GM23338 (cell line): ENCODE data around the gene RALGPS1. TPM values are rescaled to one million over a fixed set of nuclear protein-coding genes. Genes with fewer than 3 reads are reported as not detected.

ENCODE experiments used
- ATAC-seq: fragments of 200-7000 bp; cut with Tn5 transposase; 3 replicates; pipeline ENCODE4 v1.9.1; 2020
- DNase-seq: peaks from one replicate; pipeline ENCODE4 v3.0.0-alpha.2; 2015; ENCODE audit warnings: low spot score
- H2AFZ ChIP-seq: fragments of 200-600 bp; sonication (generic); 2 replicates; pipeline ENCODE4 v1.8.0; 2016; ENCODE audit warnings: antibody characterized with exemption, mild to moderate bottlenecking, moderate library complexity
- H3F3A ChIP-seq: fragments of 200-600 bp; sonication (generic); replicated peaks from 2 replicates; pipeline ENCODE4 v1.8.0; 2017; ENCODE audit warnings: antibody characterized with exemption, mixed run types, low read depth
- H3K27ac ChIP-seq: fragments of 200-600 bp; sonication (generic); 2 replicates; pipeline ENCODE4 v1.6.1; 2016; ENCODE audit warnings: low read depth
- H3K27me3 ChIP-seq: fragments of 200-600 bp; sonication (generic); 2 replicates; pipeline ENCODE4 v1.8.0; 2016; ENCODE audit warnings: mild to moderate bottlenecking, mixed run types, moderate library complexity; ENCODE audit not compliant: insufficient read depth
- H3K36me3 ChIP-seq: fragments of 200-600 bp; sonication (generic); 2 replicates; pipeline ENCODE4 v1.8.0; 2016; ENCODE audit warnings: mild to moderate bottlenecking; ENCODE audit not compliant: insufficient read depth
- H3K4me1 ChIP-seq: fragments of 200-600 bp; sonication (generic); 2 replicates; pipeline ENCODE4 v1.8.0; 2016; ENCODE audit warnings: mild to moderate bottlenecking, moderate library complexity; ENCODE audit not compliant: insufficient read depth
- H3K4me2 ChIP-seq: fragments of 200-600 bp; sonication (generic); 2 replicates; pipeline ENCODE4 v1.7.1; 2017; ENCODE audit warnings: mixed run types
- H3K4me3 ChIP-seq: fragments of 200-600 bp; sonication (generic); 2 replicates; pipeline ENCODE4 v1.6.1; 2016; ENCODE audit warnings: mixed run types
- H3K79me2 ChIP-seq: fragments of 200-600 bp; sonication (generic); replicated peaks from 2 replicates; pipeline ENCODE4 v1.8.0; 2017; ENCODE audit warnings: mild to moderate bottlenecking; ENCODE audit not compliant: insufficient read depth
- H3K9me2 ChIP-seq: fragments of 200-600 bp; sonication (generic); 2 replicates; pipeline ENCODE4 v1.8.0; 2017; ENCODE audit not compliant: insufficient read depth
- H4K20me1 ChIP-seq: fragments of 200-600 bp; sonication (generic); replicated peaks from 2 replicates; pipeline ENCODE4 v1.8.0; 2017; ENCODE audit warnings: mild to moderate bottlenecking; ENCODE audit not compliant: insufficient read depth
- H3K27ac Mint-ChIP-seq: 2 replicates; pipeline ENCODE4 v1.8.0; 2020; ENCODE audit warnings: inconsistent platforms, mild to moderate bottlenecking, moderate library complexity, mixed read lengths
- H3K27me3 Mint-ChIP-seq: 3 replicates; pipeline ENCODE4 v1.8.0; 2022; ENCODE audit warnings: low read depth, mild to moderate bottlenecking, moderate library complexity, mixed read lengths, inconsistent platforms; ENCODE audit not compliant: insufficient read depth, poor library complexity
- H3K36me3 Mint-ChIP-seq: 3 replicates; pipeline ENCODE4 v1.8.0; 2021; ENCODE audit warnings: low read depth, mild to moderate bottlenecking, inconsistent platforms, moderate library complexity, mixed read lengths
- H3K4me1 Mint-ChIP-seq: 3 replicates; pipeline ENCODE4 v1.8.0; 2020; ENCODE audit warnings: mild to moderate bottlenecking, inconsistent platforms, mixed read lengths
- H3K4me3 Mint-ChIP-seq: 3 replicates; pipeline ENCODE4 v1.8.0; 2021; ENCODE audit warnings: moderate library complexity, mild to moderate bottlenecking, inconsistent platforms, mixed read lengths
- H3K9me3 Mint-ChIP-seq: 3 replicates; pipeline ENCODE4 v1.8.0; 2020; ENCODE audit warnings: moderate library complexity, mild to moderate bottlenecking, inconsistent platforms, mixed read lengths
- CREB1 ChIP-seq: fragments of 250-450 bp; sonication (Bioruptor Pico); IDR thresholded peaks from 2 replicates; pipeline ENCODE4 v1.5.0; 2020; ENCODE audit warnings: low read depth, mild to moderate bottlenecking, moderate library complexity
- EZH2 ChIP-seq: fragments of 200-600 bp; sonication (generic); IDR thresholded peaks from one replicate; pipeline ENCODE4 v1.8.0; 2017; ENCODE audit warnings: antibody characterized with exemption, mild to moderate bottlenecking, low read depth; ENCODE audit not compliant: unreplicated experiment
- EZH2phosphoT487 ChIP-seq: fragments of 200-600 bp; sonication (generic); IDR thresholded peaks from one replicate; pipeline ENCODE4 v1.8.1; 2018; ENCODE audit warnings: antibody characterized with exemption; ENCODE audit not compliant: unreplicated experiment
- JUNB ChIP-seq: IDR thresholded peaks from one replicate; pipeline ENCODE4 v1.6.1; 2016; ENCODE audit warnings: antibody characterized with exemption; ENCODE audit not compliant: unreplicated experiment
- NANOG ChIP-seq: IDR thresholded peaks from 2 replicates; pipeline ENCODE4 v1.6.1; 2016; ENCODE audit warnings: antibody characterized with exemption, borderline replicate concordance
- POLR2AphosphoS5 ChIP-seq: IDR thresholded peaks from 2 replicates; pipeline ENCODE4 v1.6.1; 2016; ENCODE audit warnings: antibody characterized with exemption, low read depth
- STAT1 ChIP-seq: IDR thresholded peaks from one replicate; pipeline ENCODE4 v1.6.1; 2016; ENCODE audit warnings: antibody characterized with exemption; ENCODE audit not compliant: unreplicated experiment
- ZNF114 ChIP-seq: fragments of 250-450 bp; sonication (Bioruptor Pico); IDR thresholded peaks from 2 replicates; pipeline ENCODE4 v1.5.0; 2020; ENCODE audit warnings: mild to moderate bottlenecking, moderate library complexity
- ZNF331 ChIP-seq: fragments of 250-450 bp; sonication (Bioruptor Pico); IDR thresholded peaks from 2 replicates; pipeline ENCODE4 v1.5.0; 2020; ENCODE audit warnings: low read depth, mild to moderate bottlenecking, moderate library complexity
- polyA plus RNA-seq: library from polyadenylated mRNA; unstranded; fragments of >200 nt; fragmentation: Nextera tagmentation; extraction: Ambion mirVana; gene quantifications from 2 replicates; pipeline ENCODE4 v1.2.1, GENCODE V29; 2016
- total RNA-seq: library from RNA; depleted of rRNA; stranded (reverse); fragments of >200 nt; shearing (Covaris generic); gene quantifications from 2 replicates; pipeline ENCODE4 v1.2.3, GENCODE V29; 2014
- TF ChIP-seq, protein P1 (sequence below): IDR thresholded peaks from 2 replicates; pipeline ENCODE4 v1.6.1; 2016; ENCODE audit warnings: antibody characterized with exemption
- TF ChIP-seq, protein P2 (sequence below): IDR thresholded peaks from one replicate; pipeline ENCODE4 v1.6.1; 2018; ENCODE audit warnings: antibody characterized with exemption; ENCODE audit not compliant: unreplicated experiment
- TF ChIP-seq, protein P3 (sequence below): fragments of 250-450 bp; sonication (Bioruptor Pico); IDR thresholded peaks from 2 replicates; pipeline ENCODE4 v1.5.0; 2020; ENCODE audit warnings: mild to moderate bottlenecking, moderate library complexity
- TF ChIP-seq, protein P4 (sequence below), 2 experiments: fragments of 200-600 bp in 1 of 2; sonication (generic) in 1 of 2; conservative IDR thresholded peaks; 2 replicates each; pipeline versions ENCODE4 v1.5.1 to v1.6.1; 2016 to 2017; ENCODE audit warnings: antibody characterized with exemption in 2 of 2, low read depth in 2 of 2, mild to moderate bottlenecking in 2 of 2, moderate library complexity in 1 of 2

RALGPS1 gene
- total and polyA plus RNA-seq, 2 experiments from 2014 or later: 18.2 to 57.1 TPM

DNA sequence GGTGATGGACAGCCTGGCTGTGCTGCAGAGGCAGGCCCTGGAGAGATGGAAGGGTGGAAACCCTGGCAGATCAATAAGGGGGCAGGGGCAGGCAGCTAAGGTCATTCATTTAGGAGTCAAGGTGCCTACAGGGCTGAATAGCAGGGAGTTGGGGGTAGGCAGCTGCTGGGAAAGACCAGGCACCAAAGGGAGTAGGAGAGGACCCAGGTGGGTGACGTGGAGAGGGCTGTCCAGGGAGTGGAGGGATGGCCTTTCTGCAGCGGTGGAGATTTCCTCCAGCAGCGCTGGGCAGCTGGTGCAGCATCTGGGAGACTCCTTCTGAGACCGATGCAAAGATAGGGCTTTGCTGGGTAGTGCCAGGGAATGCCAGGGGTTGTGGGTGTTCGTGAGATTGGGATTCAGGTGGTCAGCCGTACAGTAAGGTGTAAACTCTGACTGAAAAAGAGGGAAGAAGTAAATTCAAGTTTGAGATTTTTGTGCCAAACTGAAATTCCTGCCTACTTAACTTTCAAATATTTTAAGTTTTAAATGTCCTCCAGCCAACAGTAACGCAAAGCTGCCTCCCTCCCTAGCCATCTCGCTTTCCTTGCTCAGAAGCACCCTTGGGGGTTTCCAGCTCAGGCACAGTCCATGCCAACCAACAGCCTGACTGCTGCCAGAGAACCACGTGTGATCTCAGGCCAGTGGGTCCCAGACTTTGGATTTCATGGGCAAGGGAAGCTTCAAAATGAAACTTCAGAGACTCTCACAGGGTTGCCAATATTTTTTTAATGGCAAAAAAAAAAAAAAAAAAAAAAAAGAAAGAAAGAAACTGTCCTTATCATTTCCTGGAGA is 226.5 kb downstream of the RALGPS1 start:
- H3K79me2 ChIP-seq: no peaks in the 10 kb centered on the region
- H3K9me2 ChIP-seq: 0 out of 2 replicates have a peak, but pooled peaks cover 3% of the 10 kb centered on the region
- no peak for TF ChIP-seq EZH2phosphoT487
- no peak for TF ChIP-seq ZNF114 (CRISPR knock-in tag)
- TF ChIP-seq NANOG: no peak
- TF ChIP-seq, protein P1, sequence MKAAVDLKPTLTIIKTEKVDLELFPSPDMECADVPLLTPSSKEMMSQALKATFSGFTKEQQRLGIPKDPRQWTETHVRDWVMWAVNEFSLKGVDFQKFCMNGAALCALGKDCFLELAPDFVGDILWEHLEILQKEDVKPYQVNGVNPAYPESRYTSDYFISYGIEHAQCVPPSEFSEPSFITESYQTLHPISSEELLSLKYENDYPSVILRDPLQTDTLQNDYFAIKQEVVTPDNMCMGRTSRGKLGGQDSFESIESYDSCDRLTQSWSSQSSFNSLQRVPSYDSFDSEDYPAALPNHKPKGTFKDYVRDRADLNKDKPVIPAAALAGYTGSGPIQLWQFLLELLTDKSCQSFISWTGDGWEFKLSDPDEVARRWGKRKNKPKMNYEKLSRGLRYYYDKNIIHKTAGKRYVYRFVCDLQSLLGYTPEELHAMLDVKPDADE: no peak
- TF ChIP-seq JUNB: no peak
- no peak for TF ChIP-seq CREB1 (CRISPR knock-in tag)
- TF ChIP-seq, protein P2, sequence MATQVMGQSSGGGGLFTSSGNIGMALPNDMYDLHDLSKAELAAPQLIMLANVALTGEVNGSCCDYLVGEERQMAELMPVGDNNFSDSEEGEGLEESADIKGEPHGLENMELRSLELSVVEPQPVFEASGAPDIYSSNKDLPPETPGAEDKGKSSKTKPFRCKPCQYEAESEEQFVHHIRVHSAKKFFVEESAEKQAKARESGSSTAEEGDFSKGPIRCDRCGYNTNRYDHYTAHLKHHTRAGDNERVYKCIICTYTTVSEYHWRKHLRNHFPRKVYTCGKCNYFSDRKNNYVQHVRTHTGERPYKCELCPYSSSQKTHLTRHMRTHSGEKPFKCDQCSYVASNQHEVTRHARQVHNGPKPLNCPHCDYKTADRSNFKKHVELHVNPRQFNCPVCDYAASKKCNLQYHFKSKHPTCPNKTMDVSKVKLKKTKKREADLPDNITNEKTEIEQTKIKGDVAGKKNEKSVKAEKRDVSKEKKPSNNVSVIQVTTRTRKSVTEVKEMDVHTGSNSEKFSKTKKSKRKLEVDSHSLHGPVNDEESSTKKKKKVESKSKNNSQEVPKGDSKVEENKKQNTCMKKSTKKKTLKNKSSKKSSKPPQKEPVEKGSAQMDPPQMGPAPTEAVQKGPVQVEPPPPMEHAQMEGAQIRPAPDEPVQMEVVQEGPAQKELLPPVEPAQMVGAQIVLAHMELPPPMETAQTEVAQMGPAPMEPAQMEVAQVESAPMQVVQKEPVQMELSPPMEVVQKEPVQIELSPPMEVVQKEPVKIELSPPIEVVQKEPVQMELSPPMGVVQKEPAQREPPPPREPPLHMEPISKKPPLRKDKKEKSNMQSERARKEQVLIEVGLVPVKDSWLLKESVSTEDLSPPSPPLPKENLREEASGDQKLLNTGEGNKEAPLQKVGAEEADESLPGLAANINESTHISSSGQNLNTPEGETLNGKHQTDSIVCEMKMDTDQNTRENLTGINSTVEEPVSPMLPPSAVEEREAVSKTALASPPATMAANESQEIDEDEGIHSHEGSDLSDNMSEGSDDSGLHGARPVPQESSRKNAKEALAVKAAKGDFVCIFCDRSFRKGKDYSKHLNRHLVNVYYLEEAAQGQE: no peak
- TF ChIP-seq POLR2AphosphoS5: no peak
- no peak for TF ChIP-seq ZNF331 (CRISPR knock-in tag)
- TF ChIP-seq STAT1: no peak
- TF ChIP-seq, protein P3, sequence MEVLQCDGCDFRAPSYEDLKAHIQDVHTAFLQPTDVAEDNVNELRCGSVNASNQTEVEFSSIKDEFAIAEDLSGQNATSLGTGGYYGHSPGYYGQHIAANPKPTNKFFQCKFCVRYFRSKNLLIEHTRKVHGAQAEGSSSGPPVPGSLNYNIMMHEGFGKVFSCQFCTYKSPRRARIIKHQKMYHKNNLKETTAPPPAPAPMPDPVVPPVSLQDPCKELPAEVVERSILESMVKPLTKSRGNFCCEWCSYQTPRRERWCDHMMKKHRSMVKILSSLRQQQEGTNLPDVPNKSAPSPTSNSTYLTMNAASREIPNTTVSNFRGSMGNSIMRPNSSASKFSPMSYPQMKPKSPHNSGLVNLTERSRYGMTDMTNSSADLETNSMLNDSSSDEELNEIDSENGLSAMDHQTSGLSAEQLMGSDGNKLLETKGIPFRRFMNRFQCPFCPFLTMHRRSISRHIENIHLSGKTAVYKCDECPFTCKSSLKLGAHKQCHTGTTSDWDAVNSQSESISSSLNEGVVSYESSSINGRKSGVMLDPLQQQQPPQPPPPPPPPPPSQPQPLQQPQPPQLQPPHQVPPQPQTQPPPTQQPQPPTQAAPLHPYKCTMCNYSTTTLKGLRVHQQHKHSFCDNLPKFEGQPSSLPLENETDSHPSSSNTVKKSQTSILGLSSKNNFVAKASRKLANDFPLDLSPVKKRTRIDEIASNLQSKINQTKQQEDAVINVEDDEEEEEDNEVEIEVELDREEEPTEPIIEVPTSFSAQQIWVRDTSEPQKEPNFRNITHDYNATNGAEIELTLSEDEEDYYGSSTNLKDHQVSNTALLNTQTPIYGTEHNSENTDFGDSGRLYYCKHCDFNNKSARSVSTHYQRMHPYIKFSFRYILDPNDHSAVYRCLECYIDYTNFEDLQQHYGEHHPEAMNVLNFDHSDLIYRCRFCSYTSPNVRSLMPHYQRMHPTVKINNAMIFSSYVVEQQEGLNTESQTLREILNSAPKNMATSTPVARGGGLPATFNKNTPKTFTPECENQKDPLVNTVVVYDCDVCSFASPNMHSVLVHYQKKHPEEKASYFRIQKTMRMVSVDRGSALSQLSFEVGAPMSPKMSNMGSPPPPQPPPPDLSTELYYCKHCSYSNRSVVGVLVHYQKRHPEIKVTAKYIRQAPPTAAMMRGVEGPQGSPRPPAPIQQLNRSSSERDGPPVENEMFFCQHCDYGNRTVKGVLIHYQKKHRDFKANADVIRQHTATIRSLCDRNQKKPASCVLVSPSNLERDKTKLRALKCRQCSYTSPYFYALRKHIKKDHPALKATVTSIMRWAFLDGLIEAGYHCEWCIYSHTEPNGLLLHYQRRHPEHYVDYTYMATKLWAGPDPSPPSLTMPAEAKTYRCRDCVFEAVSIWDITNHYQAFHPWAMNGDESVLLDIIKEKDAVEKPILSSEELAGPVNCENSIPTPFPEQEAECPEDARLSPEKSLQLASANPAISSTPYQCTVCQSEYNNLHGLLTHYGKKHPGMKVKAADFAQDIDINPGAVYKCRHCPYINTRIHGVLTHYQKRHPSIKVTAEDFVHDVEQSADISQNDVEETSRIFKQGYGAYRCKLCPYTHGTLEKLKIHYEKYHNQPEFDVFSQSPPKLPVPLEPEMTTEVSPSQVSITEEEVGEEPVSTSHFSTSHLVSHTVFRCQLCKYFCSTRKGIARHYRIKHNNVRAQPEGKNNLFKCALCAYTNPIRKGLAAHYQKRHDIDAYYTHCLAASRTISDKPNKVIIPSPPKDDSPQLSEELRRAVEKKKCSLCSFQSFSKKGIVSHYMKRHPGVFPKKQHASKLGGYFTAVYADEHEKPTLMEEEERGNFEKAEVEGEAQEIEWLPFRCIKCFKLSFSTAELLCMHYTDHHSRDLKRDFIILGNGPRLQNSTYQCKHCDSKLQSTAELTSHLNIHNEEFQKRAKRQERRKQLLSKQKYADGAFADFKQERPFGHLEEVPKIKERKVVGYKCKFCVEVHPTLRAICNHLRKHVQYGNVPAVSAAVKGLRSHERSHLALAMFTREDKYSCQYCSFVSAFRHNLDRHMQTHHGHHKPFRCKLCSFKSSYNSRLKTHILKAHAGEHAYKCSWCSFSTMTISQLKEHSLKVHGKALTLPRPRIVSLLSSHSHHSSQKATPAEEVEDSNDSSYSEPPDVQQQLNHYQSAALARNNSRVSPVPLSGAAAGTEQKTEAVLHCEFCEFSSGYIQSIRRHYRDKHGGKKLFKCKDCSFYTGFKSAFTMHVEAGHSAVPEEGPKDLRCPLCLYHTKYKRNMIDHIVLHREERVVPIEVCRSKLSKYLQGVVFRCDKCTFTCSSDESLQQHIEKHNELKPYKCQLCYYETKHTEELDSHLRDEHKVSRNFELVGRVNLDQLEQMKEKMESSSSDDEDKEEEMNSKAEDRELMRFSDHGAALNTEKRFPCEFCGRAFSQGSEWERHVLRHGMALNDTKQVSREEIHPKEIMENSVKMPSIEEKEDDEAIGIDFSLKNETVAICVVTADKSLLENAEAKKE: no peak
- TF ChIP-seq, protein P4, sequence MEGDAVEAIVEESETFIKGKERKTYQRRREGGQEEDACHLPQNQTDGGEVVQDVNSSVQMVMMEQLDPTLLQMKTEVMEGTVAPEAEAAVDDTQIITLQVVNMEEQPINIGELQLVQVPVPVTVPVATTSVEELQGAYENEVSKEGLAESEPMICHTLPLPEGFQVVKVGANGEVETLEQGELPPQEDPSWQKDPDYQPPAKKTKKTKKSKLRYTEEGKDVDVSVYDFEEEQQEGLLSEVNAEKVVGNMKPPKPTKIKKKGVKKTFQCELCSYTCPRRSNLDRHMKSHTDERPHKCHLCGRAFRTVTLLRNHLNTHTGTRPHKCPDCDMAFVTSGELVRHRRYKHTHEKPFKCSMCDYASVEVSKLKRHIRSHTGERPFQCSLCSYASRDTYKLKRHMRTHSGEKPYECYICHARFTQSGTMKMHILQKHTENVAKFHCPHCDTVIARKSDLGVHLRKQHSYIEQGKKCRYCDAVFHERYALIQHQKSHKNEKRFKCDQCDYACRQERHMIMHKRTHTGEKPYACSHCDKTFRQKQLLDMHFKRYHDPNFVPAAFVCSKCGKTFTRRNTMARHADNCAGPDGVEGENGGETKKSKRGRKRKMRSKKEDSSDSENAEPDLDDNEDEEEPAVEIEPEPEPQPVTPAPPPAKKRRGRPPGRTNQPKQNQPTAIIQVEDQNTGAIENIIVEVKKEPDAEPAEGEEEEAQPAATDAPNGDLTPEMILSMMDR (conservative IDR thresholded peaks at IDR 0.05; ENCODE audit: low read depth in 2 of 2): no peak
- TF ChIP-seq EZH2: no peak
- DNase-seq (no peak), ATAC-seq (no peak)
- no peaks in the 10 kb centered on the region for H3K36me3 ChIP-seq
- H3K27ac Mint-ChIP-seq: no peak overlapping the region
- peaks cover 18% of the 10 kb centered on the region for H3K4me1 Mint-ChIP-seq
- no peak overlapping the region for H2AFZ ChIP-seq
- H3K9me3 Mint-ChIP-seq: no peaks in the 10 kb centered on the region
- no peaks in the 10 kb centered on the region for H3K27me3 ChIP-seq
- 0 out of 2 replicates have a peak, but pooled peaks cover 3% of the 10 kb centered on the region for H4K20me1 ChIP-seq
- H3K4me3 Mint-ChIP-seq: no peak overlapping the region
- peaks cover 13% of the 10 kb centered on the region for H3K4me1 ChIP-seq
- H3K4me2 ChIP-seq: no peak overlapping the region
- H3K27ac ChIP-seq: no peak overlapping the region
- no peak overlapping the region for H3K4me3 ChIP-seq
- H3K36me3 Mint-ChIP-seq: no peaks in the 10 kb centered on the region
- peaks cover 3% of the 10 kb centered on the region for H3K27me3 Mint-ChIP-seq
- no peaks in the 10 kb centered on the region for H3F3A ChIP-seq
